HG02840 (cell line): ENCODE data around the gene OR4F15.

Experiments used
- ATAC-seq: cut with Tn5 transposase; IDR thresholded peaks from one replicate; pipeline ENCODE4 v1.9.1; 2021; ENCODE audit warnings: mild to moderate bottlenecking, moderate library complexity, moderate number of reproducible peaks; ENCODE audit not compliant: unreplicated experiment, low FRiP score

Gene OR4F15

GRCh38 chr15:101803676-101804075 is 8.3 kb upstream of the OR4F15 start:
- no peak for ATAC-seq

GRCh38 chr15:101804375-101804774 is 7.6 kb upstream of the OR4F15 start:
- ATAC-seq: no peak

- ATAC-seq: no peak
Measured at GRCh38 chr15:101804941-101805340, 7.1 kb upstream of the OR4F15 start.

- ATAC-seq: no peak
Measured at GRCh38 chr15:101805605-101806345, 6.2 kb upstream of the OR4F15 start.

- no peak for ATAC-seq
Measured at GRCh38 chr15:101807345-101807945, 4.6 kb upstream of the OR4F15 start.

GRCh38 chr15:101808201-101808600 is 3.8 kb upstream of the OR4F15 start:
- no peak for ATAC-seq

GRCh38 chr15:101810456-101810855 is 1.5 kb upstream of the OR4F15 start:
- ATAC-seq: no peak

- no peak for ATAC-seq
Measured at GRCh38 chr15:101810876-101811275, 1.1 kb upstream of the OR4F15 start.

- no peak for ATAC-seq
Measured at GRCh38 chr15:101813803-101814534, 2.0 kb downstream of the OR4F15 start.

GRCh38 chr15:101820781-101821180 is 8.8 kb downstream of the OR4F15 start:
- ATAC-seq: no peak

- ATAC-seq: no peak
Measured at GRCh38 chr15:101827257-101827656, 15.3 kb downstream of the OR4F15 start.

GRCh38 chr15:101828774-101829173 is 16.8 kb downstream of the OR4F15 start:
- no peak for ATAC-seq

- ATAC-seq: no peak
Measured at GRCh38 chr15:101841656-101842055, 29.7 kb downstream of the OR4F15 start.

- no peak for ATAC-seq
Measured at GRCh38 chr15:101844916-101845315, 32.9 kb downstream of the OR4F15 start.

GRCh38 chr15:101852356-101852755 is 40.4 kb downstream of the OR4F15 start:
- no peak for ATAC-seq
